Measurements from ENCODE around the gene SUFU. TPM values are rescaled to one million over a fixed set of nuclear protein-coding genes. Genes with fewer than 3 reads are reported as not detected.

SUFU gene
- total and polyA plus RNA-seq, 2 of the 13 experiments (the other 11 are each of a cell fraction or from before 2014, with no cell fraction given): 2.9 to 5.5 TPM

DNA sequence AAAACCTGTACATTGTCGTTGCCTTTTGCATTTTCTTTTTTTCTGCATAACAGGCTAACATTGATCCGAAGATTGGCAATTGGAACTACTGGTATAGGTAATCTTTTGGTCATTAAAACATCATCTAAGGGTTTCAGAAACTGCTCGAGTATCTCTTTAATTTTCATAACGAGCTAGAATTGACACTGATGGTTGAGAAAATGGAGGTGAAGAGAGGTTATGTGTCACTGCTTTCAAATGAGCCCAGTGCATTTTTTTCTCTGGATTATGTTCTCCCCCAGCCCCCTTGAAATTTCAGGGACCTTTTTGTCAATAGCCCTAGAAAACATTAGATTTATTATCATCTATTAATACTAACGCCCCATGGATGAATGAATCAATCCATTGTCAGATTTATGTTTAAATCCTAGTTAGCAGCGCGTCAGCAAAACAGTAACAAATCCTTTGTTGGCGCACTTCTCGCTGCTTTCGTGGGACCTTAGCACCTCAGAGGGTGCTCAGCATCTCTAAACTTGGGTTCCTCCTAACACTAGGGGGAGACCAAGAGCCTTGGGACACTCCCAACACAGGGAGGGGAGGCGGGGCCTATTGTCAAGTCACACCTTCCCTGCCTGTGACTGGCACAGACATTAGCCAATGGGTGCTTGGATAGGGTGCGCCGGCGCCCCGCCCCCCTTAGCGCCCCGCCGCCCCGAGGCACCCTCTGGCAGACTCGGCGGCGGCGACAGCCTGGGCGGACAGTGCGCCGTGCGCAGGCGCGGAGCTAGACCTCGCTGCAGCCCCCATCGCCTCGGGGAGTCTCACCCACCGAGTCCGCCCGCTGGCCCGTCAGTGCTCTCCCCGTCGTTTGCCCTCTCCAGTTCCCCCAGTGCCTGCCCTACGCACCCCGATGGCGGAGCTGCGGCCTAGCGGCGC, at the start of gene SUFU (continued):
- TF ChIP-seq SRSF9 (IDR thresholded peaks at IDR 0.05; ENCODE audit: borderline replicate concordance, insufficient read depth, low read depth, low read length, poor library complexity, severe bottlenecking) (no peak), MXD4 (CRISPR knock-in tag; IDR thresholded peaks at IDR 0.05) (no peak), SRF (IDR thresholded peaks at IDR 0.05; ENCODE audit: low read depth, low read length) (no peak), STAG1 (CRISPR knock-in tag; IDR thresholded peaks at IDR 0.05) (peak; percentile 66), ZNF616 (CRISPR knock-in tag; IDR thresholded peaks at IDR 0.05; ENCODE audit: low read depth) (no peak), ZNF333 (CRISPR knock-in tag; IDR thresholded peaks at IDR 0.05; ENCODE audit: borderline replicate concordance) (no peak), ZFP90 (CRISPR knock-in tag; IDR thresholded peaks at IDR 0.05; ENCODE audit: borderline replicate concordance) (no peak), SETDB1 (CRISPR knock-in tag; IDR thresholded peaks at IDR 0.05; ENCODE audit: borderline replicate concordance) (no peak), PCBP1 (IDR thresholded peaks at IDR 0.05; ENCODE audit: borderline replicate concordance, low read depth, low read length) (no peak), TBP (CRISPR knock-in tag; IDR thresholded peaks at IDR 0.05) (no peak), ARID2 (CRISPR knock-in tag; IDR thresholded peaks at IDR 0.05; ENCODE audit: borderline replicate concordance) (no peak), ZNF224 (CRISPR knock-in tag; IDR thresholded peaks at IDR 0.05) (no peak), SUZ12 (IDR thresholded peaks at IDR 0.05; ENCODE audit: low read depth, low read length) (no peak), NFE2L2 (IDR thresholded peaks at IDR 0.05; ENCODE audit: low read length) (no peak)
- TF ChIP-seq, protein P1, sequence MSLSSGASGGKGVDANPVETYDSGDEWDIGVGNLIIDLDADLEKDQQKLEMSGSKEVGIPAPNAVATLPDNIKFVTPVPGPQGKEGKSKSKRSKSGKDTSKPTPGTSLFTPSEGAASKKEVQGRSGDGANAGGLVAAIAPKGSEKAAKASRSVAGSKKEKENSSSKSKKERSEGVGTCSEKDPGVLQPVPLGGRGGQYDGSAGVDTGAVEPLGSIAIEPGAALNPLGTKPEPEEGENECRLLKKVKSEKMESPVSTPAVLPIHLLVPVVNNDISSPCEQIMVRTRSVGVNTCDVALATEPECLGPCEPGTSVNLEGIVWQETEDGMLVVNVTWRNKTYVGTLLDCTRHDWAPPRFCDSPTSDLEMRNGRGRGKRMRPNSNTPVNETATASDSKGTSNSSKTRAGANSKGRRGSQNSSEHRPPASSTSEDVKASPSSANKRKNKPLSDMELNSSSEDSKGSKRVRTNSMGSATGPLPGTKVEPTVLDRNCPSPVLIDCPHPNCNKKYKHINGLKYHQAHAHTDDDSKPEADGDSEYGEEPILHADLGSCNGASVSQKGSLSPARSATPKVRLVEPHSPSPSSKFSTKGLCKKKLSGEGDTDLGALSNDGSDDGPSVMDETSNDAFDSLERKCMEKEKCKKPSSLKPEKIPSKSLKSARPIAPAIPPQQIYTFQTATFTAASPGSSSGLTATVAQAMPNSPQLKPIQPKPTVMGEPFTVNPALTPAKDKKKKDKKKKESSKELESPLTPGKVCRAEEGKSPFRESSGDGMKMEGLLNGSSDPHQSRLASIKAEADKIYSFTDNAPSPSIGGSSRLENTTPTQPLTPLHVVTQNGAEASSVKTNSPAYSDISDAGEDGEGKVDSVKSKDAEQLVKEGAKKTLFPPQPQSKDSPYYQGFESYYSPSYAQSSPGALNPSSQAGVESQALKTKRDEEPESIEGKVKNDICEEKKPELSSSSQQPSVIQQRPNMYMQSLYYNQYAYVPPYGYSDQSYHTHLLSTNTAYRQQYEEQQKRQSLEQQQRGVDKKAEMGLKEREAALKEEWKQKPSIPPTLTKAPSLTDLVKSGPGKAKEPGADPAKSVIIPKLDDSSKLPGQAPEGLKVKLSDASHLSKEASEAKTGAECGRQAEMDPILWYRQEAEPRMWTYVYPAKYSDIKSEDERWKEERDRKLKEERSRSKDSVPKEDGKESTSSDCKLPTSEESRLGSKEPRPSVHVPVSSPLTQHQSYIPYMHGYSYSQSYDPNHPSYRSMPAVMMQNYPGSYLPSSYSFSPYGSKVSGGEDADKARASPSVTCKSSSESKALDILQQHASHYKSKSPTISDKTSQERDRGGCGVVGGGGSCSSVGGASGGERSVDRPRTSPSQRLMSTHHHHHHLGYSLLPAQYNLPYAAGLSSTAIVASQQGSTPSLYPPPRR (CRISPR knock-in tag; IDR thresholded peaks at IDR 0.05; ENCODE audit: borderline replicate concordance): no peak
- TF ChIP-seq, protein P2, sequence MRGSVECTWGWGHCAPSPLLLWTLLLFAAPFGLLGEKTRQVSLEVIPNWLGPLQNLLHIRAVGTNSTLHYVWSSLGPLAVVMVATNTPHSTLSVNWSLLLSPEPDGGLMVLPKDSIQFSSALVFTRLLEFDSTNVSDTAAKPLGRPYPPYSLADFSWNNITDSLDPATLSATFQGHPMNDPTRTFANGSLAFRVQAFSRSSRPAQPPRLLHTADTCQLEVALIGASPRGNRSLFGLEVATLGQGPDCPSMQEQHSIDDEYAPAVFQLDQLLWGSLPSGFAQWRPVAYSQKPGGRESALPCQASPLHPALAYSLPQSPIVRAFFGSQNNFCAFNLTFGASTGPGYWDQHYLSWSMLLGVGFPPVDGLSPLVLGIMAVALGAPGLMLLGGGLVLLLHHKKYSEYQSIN (CRISPR knock-in tag; IDR thresholded peaks at IDR 0.05; ENCODE audit: borderline replicate concordance): no peak
- TF ChIP-seq, protein P3, sequence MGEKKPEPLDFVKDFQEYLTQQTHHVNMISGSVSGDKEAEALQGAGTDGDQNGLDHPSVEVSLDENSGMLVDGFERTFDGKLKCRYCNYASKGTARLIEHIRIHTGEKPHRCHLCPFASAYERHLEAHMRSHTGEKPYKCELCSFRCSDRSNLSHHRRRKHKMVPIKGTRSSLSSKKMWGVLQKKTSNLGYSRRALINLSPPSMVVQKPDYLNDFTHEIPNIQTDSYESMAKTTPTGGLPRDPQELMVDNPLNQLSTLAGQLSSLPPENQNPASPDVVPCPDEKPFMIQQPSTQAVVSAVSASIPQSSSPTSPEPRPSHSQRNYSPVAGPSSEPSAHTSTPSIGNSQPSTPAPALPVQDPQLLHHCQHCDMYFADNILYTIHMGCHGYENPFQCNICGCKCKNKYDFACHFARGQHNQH (CRISPR knock-in tag; IDR thresholded peaks at IDR 0.05): 0 out of 2 replicates have a peak, but pooled peaks have one; percentile 21
- TF ChIP-seq, protein P4, sequence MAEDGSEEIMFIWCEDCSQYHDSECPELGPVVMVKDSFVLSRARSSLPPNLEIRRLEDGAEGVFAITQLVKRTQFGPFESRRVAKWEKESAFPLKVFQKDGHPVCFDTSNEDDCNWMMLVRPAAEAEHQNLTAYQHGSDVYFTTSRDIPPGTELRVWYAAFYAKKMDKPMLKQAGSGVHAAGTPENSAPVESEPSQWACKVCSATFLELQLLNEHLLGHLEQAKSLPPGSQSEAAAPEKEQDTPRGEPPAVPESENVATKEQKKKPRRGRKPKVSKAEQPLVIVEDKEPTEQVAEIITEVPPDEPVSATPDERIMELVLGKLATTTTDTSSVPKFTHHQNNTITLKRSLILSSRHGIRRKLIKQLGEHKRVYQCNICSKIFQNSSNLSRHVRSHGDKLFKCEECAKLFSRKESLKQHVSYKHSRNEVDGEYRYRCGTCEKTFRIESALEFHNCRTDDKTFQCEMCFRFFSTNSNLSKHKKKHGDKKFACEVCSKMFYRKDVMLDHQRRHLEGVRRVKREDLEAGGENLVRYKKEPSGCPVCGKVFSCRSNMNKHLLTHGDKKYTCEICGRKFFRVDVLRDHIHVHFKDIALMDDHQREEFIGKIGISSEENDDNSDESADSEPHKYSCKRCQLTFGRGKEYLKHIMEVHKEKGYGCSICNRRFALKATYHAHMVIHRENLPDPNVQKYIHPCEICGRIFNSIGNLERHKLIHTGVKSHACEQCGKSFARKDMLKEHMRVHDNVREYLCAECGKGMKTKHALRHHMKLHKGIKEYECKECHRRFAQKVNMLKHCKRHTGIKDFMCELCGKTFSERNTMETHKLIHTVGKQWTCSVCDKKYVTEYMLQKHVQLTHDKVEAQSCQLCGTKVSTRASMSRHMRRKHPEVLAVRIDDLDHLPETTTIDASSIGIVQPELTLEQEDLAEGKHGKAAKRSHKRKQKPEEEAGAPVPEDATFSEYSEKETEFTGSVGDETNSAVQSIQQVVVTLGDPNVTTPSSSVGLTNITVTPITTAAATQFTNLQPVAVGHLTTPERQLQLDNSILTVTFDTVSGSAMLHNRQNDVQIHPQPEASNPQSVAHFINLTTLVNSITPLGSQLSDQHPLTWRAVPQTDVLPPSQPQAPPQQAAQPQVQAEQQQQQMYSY (CRISPR knock-in tag; IDR thresholded peaks at IDR 0.05): no peak

Measured in HepG2 (cell line).